Testis (tissue), 3 donors: Measurements from ENCODE around the gene CRTAC1. TPM values are rescaled to one million over a fixed set of nuclear protein-coding genes. Genes with fewer than 3 reads are reported as not detected.

Experiments
- DNase-seq: peaks from one replicate; pipeline ENCODE4 v3.0.0-alpha.2; 2019
- H3K27ac ChIP-seq, 2 donors: fragments of 200-600 bp; sonication (generic); one replicate each; pipeline ENCODE4 v1.5.1; 2019
- H3K27me3 ChIP-seq: fragments of 200-600 bp; sonication (generic); one replicate; pipeline ENCODE4 v1.5.1; 2019
- H3K36me3 ChIP-seq: fragments of 200-600 bp; sonication (generic); one replicate; pipeline ENCODE4 v1.5.1; 2017; ENCODE audit warnings: low read depth; ENCODE audit errors: missing control alignments
- H3K4me1 ChIP-seq: fragments of 200-600 bp; sonication (generic); one replicate; pipeline ENCODE4 v1.5.1; 2019
- H3K4me3 ChIP-seq, 2 donors: fragments of 200-600 bp; sonication (generic); one replicate each; pipeline ENCODE4 v1.5.1; 2017 to 2019
- H3K9me3 ChIP-seq: fragments of 200-600 bp; sonication (generic); one replicate; pipeline ENCODE4 v1.5.1; 2017
- POLR2A ChIP-seq: fragments of 450-650 bp; IDR thresholded peaks from one replicate; pipeline ENCODE4 v1.6.1; 2017; ENCODE audit warnings: antibody characterized with exemption, mild to moderate bottlenecking, moderate library complexity
- WGBS, 2 donors: methylation state at CpG; one replicate each; pipeline ENCODE4 v1.1.5; 2018; 5-methylcytosine and 5-hydroxymethylcytosine counted together
- intact Hi-C: fragments of 100-400 bp; cut with DNase I; formaldehyde crosslinking; loops from one replicate; pipeline ENCODE4 v1.15.1; 2023; ENCODE audit warnings: low total_unique reads
- polyA plus RNA-seq: library from polyadenylated mRNA; stranded (reverse); fragments of 350-450 nt; fragmentation: Illumina TruSeq; extraction: RNeasy Lipid Tissue Mini Kit (QIAGEN cat#74804); gene quantifications from one replicate; pipeline ENCODE4 v1.2.3, GENCODE V29; 2014; ENCODE audit warnings: low read depth, low replicate concordance; ENCODE audit not compliant: insufficient read depth
- total RNA-seq, 2 donors: library from RNA; depleted of rRNA; stranded (reverse); fragments of >200 nt; gene quantifications; one replicate each; pipeline ENCODE4 v1.2.3, GENCODE V29; 2016
- TF ChIP-seq, protein P1 (sequence below), 3 experiments: fragments of 450-650 bp in 2 of 3; fragments of 200-600 bp in 1 of 3; sonication (generic) in 1 of 3; IDR thresholded peaks; one replicate each; pipeline ENCODE4 v1.5.1; 2016 to 2019; ENCODE audit warnings: antibody characterized with exemption in 3 of 3, mild to moderate bottlenecking in 2 of 3, moderate library complexity in 1 of 3

Gene CRTAC1
- total and polyA plus RNA-seq, 3 donors from 2014 or later = 7.5 to 12.2 (median 11.5) TPM

DNA sequence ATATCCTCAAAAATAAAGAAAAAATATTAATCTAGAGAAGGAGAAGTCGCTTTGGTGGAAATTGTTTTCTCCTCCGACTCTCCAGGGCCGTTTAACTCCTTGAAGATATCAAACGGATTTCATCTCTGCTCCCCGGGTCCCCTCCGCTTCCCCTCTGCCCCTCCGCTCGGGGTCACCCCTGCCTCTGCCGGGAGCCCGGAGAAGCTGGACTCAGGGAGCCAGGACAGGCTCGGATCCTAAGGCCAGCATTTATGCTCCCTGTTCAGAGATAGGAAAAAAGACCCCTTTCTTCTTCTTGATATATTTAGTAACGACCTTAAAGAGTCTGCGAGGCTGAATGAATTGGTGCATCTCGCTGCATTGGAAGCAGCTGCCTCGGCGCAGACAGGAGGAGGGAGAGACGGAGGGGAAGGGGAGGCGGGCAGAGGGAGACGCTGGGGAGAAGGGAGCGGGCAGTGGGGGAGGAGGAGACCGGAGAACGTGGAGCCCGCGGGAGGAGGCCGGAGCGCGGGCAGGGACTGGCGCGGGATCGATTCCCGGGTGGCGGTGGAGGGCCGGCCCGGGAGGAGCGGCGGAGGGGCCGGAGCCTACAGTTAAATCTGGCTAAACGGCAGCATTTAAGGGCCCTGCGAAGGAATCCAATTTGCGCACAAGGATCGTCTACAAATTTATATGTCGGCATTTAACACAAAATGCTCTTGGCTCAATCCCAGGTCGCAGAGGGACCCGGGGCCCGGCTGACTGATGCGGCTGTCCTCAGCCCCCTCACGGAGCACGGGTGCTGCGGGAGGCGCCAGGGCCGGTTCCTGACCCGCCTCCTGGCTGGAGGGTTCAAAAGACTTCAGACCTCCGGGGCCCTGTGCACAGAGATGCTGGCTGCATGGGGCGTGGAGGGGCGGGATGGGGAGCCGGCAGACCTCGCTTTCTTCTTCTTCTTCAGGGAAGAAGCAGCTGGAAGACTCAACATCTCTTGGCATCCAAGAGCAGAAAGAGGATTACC lies 55.6 kb downstream of the CRTAC1 start:
- 14 to 22% methylated on average over 43 to 57 of the region's 57 CpGs for WGBS, 2 donors

DNA sequence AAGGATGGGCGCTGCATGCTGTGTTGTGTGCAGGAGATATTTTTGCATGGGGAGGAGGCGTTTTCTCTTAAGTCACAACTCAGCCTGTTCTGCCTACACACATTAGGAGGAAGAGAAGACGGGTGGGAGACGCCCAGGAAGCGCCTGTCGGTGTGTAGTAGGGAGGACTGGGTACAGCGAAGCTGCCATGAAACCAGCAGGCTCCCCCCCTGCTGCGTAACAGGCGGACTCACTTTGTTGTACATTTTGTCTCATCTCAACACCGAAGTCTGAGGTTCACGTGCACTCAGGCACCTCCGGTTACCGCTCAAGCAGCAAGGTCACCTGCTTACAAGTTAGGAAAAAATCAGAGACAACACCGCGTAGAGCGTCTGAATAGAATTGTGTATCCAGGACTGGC lies 56.3 kb downstream of the CRTAC1 start:
- Histone ChIP-seq H3K27ac (no peak overlapping the region), H3K36me3 (no peaks in the 10 kb centered on the region), H3K27me3 (no peaks in the 10 kb centered on the region), H3K4me1 (no peaks in the 10 kb centered on the region), H3K4me3 (peak overlapping the region in 1 of 2 donors; percentile 29), H3K9me3 (no peaks in the 10 kb centered on the region)
- 28 to 51% methylated on average over 16 of the region's 16 CpGs for WGBS, 2 donors
- no peak for TF ChIP-seq POLR2A
- TF ChIP-seq, protein P1, sequence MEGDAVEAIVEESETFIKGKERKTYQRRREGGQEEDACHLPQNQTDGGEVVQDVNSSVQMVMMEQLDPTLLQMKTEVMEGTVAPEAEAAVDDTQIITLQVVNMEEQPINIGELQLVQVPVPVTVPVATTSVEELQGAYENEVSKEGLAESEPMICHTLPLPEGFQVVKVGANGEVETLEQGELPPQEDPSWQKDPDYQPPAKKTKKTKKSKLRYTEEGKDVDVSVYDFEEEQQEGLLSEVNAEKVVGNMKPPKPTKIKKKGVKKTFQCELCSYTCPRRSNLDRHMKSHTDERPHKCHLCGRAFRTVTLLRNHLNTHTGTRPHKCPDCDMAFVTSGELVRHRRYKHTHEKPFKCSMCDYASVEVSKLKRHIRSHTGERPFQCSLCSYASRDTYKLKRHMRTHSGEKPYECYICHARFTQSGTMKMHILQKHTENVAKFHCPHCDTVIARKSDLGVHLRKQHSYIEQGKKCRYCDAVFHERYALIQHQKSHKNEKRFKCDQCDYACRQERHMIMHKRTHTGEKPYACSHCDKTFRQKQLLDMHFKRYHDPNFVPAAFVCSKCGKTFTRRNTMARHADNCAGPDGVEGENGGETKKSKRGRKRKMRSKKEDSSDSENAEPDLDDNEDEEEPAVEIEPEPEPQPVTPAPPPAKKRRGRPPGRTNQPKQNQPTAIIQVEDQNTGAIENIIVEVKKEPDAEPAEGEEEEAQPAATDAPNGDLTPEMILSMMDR (IDR thresholded peaks at IDR 0.05) = no peak
- intact Hi-C loops = no loop called here
- no peak for DNase-seq

More for the DNA sequence above, 55.6 kb downstream of the CRTAC1 start:
- H3K27ac ChIP-seq = no peak overlapping the region
- peak overlapping the region in 1 of 2 donors; percentile 29 for H3K4me3 ChIP-seq
- DNase-seq = no peak
- no peaks in the 10 kb centered on the region for H3K9me3 ChIP-seq
- H3K36me3 ChIP-seq = no peaks in the 10 kb centered on the region
- TF ChIP-seq POLR2A = no peak
- TF ChIP-seq, protein P1 (IDR thresholded peaks at IDR 0.05) = no peak
- H3K4me1 ChIP-seq = no peaks in the 10 kb centered on the region
- intact Hi-C loops = no loop called here
- no peaks in the 10 kb centered on the region for H3K27me3 ChIP-seq

DNA sequence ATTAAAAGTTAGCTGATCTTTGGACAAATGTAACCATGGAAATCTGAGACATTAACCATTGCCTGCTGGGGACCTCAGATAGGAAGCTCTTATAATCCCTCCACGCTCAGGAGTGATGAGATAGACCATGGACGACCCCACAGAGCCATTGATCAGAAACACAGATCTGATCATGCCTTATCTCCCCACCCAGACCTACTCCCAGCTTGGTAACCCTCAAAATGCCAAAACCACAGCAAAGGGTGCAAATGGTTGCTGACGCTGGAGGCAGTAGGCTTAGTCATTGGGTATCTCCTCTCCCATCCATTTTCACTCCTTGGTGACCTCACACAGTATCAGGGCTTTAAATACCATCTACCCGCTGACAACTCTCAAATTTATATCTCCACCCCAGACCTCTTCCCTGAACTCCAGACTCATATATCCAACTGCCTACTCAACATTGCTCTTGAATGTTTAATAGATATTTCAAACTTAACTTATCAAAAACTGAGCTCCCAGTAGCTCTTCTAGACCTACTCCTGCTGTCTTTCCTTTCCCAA lies 60.8 kb downstream of the CRTAC1 start:
- no peaks in the 10 kb centered on the region for H3K27me3 ChIP-seq

DNA sequence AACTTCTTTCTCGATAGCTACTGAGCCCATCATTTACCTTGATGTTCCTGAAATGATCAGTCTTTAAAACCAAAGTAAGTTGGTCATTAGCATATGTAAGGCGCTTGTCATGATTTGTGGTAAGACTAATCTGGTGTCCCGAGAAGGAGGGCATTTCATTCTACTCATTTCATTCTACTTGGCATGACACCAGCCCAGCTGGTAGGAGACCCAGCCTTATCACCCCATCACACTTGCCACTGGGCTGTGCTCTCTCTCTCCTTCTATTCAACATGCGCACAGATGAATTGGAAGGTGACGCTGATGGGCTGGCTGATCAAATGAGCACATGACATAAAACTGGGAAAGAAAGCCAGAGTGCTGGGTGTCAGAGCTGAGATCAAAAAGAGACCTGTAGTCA lies 65.7 kb downstream of the CRTAC1 start:
- 75 to 80% methylated on average over 5 of the region's 5 CpGs for WGBS, 2 donors
- Histone ChIP-seq H3K36me3 (no peaks in the 10 kb centered on the region), H3K4me1 (no peaks in the 10 kb centered on the region), H3K27me3 (no peaks in the 10 kb centered on the region), H3K9me3 (no peaks in the 10 kb centered on the region), H3K4me3 (no peak overlapping the region), H3K27ac (no peak overlapping the region)
- no peak for TF ChIP-seq POLR2A
- TF ChIP-seq, protein P1 (IDR thresholded peaks at IDR 0.05) = no peak
- intact Hi-C loops = no loop called here
- DNase-seq = no peak

More for the DNA sequence above, 60.8 kb downstream of the CRTAC1 start:
- intact Hi-C loops = no loop called here
- H3K4me1 ChIP-seq = no peaks in the 10 kb centered on the region
- TF ChIP-seq, protein P1 (IDR thresholded peaks at IDR 0.05) = no peak
- TF ChIP-seq POLR2A = no peak
- DNase-seq = no peak
- H3K4me3 ChIP-seq = no peak overlapping the region
- WGBS, 2 donors = 55 to 75% methylated on average over 4 of the region's 4 CpGs
- H3K9me3 ChIP-seq = no peaks in the 10 kb centered on the region
- no peak overlapping the region for H3K27ac ChIP-seq
- no peaks in the 10 kb centered on the region for H3K36me3 ChIP-seq
